Stimulated activated CD4-positive, alpha-beta T cell treated with anti-CD3 and anti-CD28 coated beads, TNF-alpha, amount 100 ng/mL, for 4 hours (primary cell): Measurements from ENCODE around the gene CBR4.

Experiments
- DNase-seq, 3 experiments: peaks; one replicate each; pipeline ENCODE4 v3.0.0-alpha.2; 2020; ENCODE audit warnings: low read depth in 3 of 3

Gene CBR4

GRCh38 chr4:169033660-169034059, 23.6 kb upstream of the CBR4 start:
- DNase-seq: no peak

GRCh38 chr4:169032883-169033645, 23.0 kb upstream of the CBR4 start:
- no peak for DNase-seq

GRCh38 chr4:169032194-169032593, 22.1 kb upstream of the CBR4 start:
- no peak for DNase-seq

- DNase-seq: no peak
Measured at GRCh38 chr4:169031392-169031791, 21.3 kb upstream of the CBR4 start.

- no peak for DNase-seq
Measured at GRCh38 chr4:169030562-169030982, 20.5 kb upstream of the CBR4 start.

GRCh38 chr4:169029947-169030346, 19.9 kb upstream of the CBR4 start:
- no peak for DNase-seq

- no peak for DNase-seq
Measured at GRCh38 chr4:169027663-169028062, 17.6 kb upstream of the CBR4 start.

- no peak for DNase-seq
Measured at GRCh38 chr4:169025184-169025583, 15.1 kb upstream of the CBR4 start.

- no peak for DNase-seq
Measured at GRCh38 chr4:169024762-169025161, 14.7 kb upstream of the CBR4 start.

- no peak for DNase-seq
Measured at GRCh38 chr4:169018406-169018805, 8.4 kb upstream of the CBR4 start.

GRCh38 chr4:169017971-169018370, 7.9 kb upstream of the CBR4 start:
- DNase-seq: no peak

- no peak for DNase-seq
Measured at GRCh38 chr4:169015186-169015623, 5.2 kb upstream of the CBR4 start.

GRCh38 chr4:169014586-169014985, 4.5 kb upstream of the CBR4 start:
- no peak for DNase-seq

GRCh38 chr4:169013396-169013795, 3.3 kb upstream of the CBR4 start:
- no peak for DNase-seq

- no peak for DNase-seq
Measured at GRCh38 chr4:169012049-169012448, 2.0 kb upstream of the CBR4 start.

GRCh38 chr4:169009286-169010124, 550 bp downstream of the CBR4 start:
- peak; percentile 17 to 43 (median 21) for DNase-seq

- no peak for DNase-seq
Measured at GRCh38 chr4:169005453-169006099, 4.5 kb downstream of the CBR4 start.

GRCh38 chr4:169000315-169000714, 9.7 kb downstream of the CBR4 start:
- DNase-seq: no peak

- DNase-seq: no peak
Measured at GRCh38 chr4:168999809-169000208, 10.2 kb downstream of the CBR4 start.

GRCh38 chr4:168998596-168998995, 11.5 kb downstream of the CBR4 start:
- no peak for DNase-seq

- DNase-seq: no peak
Measured at GRCh38 chr4:168995537-168996295, 14.3 kb downstream of the CBR4 start.

- no peak for DNase-seq
Measured at GRCh38 chr4:168994958-168995357, 15.1 kb downstream of the CBR4 start.
